Fibroblast of skin of back (primary cell): ENCODE measurements around the gene KCNC1.

Experiments used
- DNase-seq: peaks from one replicate; pipeline ENCODE4 v3.0.0-alpha.2; 2013

KCNC1 gene

GRCh38 chr11:17831883-17832282 lies 97.3 kb downstream of the KCNC1 start:
- DNase-seq = no peak
